LHCN-M2 (cell line): ENCODE results near the gene CCDC78. TPM values are rescaled to one million over a fixed set of nuclear protein-coding genes. Genes with fewer than 3 reads are reported as not detected.

ENCODE experiments used
- DNase-seq: peaks from one replicate; pipeline ENCODE4 v3.0.0-alpha.2; 2012; ENCODE audit warnings: low read depth
- polyA plus RNA-seq: library from polyadenylated mRNA; unstranded; fragments of >200 nt; gene quantifications from one replicate; pipeline ENCODE4 v1.2.1, GENCODE V29; 2012; ENCODE audit warnings: missing spikeins
- total RNA-seq: library from RNA; depleted of rRNA; stranded (reverse); fragments of >200 nt; gene quantifications from 2 replicates; pipeline ENCODE4 v1.2.3, GENCODE V29; 2014; rRNA removed

The CCDC78 gene
- total RNA-seq, result 5.1 and 7.0 TPM in 2 replicates
- 1.5 TPM for polyA plus RNA-seq

DNA sequence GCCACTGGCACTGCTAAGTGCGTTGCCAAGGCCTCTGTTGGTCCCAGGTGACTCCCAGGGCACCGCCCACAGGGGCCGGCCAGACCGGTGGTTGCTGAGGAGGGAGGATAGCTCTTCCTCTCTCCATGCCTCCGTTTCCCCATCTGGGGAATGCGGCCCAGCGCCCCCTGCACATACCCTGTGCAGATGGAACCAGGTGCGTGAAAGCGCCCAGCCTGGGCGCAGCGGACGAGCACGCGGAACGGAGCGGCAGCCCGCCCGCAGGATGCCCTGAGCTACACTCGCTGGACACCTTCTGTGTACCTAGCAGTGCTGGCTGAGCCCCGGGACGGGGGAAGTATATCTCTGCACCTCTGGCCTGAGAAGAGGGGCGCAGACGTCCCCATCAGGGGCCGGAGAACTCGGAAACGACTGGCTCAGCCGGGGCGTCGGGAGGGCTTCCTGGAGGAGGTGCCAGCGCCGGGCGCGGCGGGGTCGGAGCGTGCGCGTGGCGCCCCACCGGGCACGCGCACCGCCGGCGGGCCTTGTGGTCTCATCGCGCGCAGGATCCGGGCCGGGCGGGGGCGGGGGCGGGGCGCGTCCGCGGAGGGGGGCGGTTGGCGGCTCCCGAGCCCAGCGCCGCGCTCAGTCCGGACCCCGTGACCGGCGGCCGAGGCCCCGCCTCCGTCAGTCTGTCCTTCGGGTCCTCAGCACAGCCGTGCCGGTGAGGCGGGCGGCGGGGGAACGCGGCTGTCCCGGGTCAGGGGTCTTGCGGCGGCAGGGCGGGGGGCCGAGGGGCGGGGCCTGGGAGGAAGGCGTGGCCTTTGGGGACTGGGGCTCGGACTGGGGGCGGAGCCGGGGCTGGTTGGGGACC, at the start of gene CCDC78, which contains the start of gene HAGHL:
TSS of gene CCDC78 (minus strand) at position 6 of the 853 bp plus-strand sequence. CDS start 76 bp downstream, outside the sequence.
TSS of gene HAGHL (plus strand) at position 669 of the 853 bp plus-strand sequence. CDS start 404 bp downstream, outside the sequence.
- peak; percentile 44 for DNase-seq

DNA sequence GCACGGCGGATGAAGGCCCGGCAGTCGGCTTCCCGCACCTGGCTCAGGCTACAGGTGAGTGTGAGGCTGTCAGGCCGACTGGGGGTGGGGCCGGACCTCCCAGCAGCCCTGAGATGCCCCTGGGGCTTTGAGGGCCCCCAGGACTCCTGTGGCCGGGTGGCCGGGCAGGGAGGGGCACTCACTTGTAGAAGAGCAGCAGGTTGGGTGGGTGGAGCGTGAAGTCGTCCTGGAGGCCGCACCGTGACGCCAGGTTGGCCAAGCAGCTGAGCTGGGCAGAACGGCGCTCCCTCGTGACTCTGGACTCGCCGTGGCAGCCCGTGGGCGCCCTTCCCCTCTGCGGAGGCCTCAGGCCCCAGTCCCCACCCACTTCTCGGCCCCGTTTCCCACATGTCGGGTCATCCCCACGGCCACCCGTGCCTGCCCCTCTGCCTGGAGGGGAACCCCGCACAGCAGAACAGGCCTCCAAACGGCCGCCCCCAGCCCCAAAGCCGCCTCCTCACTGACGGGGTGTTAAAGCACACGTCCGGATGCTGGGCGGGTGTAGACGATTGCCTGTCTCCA, 49.1 kb upstream of the CCDC78 start:
- DNase-seq, result no peak

DNA sequence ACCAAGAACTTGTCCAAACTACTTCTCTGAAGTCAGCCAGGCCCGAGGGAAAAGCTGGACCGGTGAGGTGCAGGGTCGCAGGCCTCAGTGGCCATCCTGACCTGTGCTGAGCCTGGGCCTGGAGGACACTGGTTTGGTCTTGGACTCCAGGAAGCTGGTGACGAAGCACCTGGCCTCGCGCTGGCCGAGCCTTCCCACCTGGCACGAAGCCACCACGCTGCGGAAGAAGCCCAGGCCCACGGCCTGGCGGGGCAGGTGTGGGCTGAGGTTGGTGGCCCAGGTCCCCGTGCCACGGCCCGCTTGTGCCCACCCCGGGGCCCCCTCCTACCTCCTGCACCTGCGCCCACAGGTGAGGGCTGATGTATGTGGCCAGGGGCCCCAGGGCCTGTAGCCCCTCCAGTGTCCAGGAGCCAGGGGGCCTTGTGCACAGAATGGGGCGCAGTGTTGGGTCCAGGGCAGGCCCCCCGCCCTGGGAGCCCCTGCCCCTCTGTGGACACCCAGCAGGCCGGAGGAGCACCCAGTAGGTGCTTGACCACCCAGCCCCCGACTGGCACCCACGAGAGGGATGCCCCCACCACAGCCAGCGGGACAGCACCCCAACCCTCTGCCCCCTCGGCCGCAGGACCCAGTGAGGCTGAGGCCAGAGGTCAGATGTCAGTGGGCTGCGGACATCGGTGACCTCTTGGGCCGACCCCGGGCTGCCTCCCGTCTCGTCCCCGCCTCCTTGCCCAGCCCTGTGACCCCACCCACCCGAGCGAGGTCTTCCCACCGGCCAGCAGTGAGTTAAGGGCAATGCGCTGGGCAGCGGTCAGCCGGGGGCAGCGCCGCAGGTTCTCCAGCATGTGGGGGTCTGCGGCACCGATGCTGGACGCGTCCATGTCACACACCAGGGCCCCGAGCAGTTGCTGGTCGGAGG, 48.1 kb upstream of the CCDC78 start:
- no peak for DNase-seq

DNA sequence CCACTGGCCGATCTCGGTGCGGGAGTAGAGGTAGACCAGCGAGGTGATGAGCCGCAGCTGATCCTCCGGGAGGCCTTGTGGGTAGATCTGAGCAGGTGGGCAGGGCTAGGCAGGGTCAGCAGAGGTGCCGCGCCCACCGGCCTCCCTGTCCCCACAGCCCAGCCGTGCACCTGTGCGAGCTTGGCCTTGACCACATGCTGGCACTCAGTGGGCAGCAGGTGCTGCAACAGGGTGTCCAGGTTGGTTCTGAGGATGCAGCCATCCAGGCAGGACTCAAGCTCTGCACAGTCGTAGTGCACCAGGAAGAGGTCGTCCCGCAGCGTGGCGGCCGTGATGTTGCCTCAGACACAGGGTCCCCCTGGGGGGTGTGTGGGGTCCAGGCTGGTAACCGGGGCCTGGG, 46.7 kb upstream of the CCDC78 start:
- no peak for DNase-seq

DNA sequence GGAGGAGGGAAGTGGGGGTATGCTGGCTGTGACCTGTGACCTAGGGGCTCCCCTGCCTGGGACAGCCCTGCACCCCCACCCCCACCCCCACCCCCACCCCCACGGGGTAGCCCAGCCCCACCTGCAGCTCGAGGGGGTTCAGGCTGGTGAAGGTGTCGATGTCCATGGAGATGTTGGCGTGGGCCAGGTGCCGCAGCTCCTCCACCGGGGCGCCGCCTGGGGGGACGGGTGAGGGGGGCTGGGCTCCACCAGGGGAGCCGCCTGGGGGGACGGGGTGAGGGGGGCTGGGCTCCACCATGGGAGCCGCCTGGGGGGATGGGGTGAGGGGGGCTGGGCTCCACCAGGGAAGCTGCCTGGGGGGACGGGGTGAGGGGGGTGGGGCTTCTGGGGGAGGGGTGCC, 44.2 kb upstream of the CCDC78 start:
- DNase-seq, result no peak

DNA sequence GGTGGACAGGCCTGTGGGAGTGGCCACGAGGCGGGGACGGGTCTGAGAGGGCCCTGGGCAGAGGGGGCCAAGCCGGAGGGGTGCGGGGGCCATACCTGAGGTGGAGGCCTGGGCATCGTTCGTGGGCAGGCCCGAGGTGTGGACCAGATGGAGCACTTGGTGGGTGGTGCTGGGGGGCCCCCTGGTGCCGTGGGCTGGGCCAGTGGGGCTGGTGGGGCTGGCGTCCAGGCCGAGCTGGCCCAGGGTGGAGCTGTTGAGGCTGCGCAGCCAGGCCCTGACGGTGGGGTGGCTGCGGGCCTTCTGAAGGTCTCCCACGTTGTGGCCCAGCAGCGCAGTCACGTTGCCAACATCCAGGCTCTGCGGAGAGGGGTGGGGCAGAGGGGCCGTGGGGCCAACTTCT, 43.7 kb upstream of the CCDC78 start:
- no peak for DNase-seq

DNA sequence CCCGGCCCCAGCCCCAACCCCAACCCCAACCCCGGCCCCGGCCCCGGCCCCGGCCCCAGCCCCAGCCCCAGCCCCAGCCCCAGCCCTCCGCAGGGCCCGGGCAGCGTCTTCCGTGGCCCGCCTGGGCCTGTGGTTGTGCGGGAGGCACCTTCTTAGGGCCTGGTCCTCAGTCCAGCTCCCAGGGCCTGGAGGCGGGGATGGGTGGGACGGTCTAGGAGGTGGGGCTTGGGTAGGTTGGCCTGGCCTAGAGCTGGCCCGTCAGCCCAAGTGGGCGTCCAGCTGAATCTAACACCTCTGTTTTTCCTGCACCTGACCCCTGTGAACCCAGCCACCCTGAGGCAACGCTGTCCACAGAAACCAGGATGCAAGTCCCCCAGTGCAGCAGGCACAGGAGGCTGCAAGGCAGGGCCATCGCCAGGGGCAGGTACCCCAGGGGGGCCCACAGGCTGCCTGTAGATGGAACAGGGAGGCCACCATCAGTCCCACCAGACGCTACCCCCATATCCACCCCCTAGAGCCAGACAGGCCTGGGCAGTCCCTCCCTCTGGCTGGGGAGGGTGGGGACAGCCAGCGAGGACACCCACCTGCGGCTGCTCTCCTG, 43.0 kb upstream of the CCDC78 start:
- no peak for DNase-seq

DNA sequence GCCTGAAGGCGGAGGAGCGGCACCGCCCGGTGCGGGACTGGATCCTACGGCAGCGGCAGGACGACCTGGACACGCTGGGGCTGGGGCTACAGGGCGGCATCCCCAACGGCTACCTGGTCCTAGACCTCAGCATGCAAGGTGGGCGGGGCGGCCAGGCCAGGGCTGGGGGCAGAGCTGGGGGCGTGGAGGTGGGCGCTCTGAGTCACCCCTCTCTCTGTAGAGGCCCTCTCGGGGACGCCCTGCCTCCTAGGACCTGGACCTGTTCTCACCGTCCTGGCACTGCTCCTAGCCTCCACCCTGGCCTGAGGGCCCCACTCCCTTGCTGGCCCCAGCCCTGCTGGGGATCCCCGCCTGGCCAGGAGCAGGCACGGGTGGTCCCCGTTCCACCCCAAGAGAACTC, 42.2 kb upstream of the CCDC78 start:
- no peak for DNase-seq

DNA sequence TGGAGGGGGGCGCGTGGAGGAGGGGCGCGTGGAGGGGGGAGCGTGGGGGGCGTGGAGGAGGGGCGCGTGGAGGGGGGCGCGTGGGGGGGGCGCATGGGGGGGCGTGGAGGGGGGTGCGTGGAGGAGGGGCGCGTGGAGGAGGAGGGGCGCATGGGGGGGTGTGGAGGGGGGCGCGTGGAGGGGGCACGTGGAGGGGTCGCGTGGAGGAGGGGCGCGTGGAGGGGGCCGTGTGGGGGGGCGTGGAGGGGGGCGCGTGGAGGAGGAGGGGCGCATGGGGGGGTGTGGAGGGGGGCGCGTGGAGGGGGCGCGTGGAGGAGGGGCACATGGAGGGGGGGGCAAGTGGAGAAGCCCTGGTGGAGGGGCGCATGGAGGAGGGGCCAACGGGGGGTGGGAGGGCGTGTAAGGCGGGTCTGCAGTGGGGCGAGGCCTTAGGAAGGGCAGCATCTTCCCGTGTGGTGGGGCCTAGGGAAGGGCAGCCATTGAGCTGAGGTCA, 41.5 kb upstream of the CCDC78 start:
- no peak for DNase-seq

DNA sequence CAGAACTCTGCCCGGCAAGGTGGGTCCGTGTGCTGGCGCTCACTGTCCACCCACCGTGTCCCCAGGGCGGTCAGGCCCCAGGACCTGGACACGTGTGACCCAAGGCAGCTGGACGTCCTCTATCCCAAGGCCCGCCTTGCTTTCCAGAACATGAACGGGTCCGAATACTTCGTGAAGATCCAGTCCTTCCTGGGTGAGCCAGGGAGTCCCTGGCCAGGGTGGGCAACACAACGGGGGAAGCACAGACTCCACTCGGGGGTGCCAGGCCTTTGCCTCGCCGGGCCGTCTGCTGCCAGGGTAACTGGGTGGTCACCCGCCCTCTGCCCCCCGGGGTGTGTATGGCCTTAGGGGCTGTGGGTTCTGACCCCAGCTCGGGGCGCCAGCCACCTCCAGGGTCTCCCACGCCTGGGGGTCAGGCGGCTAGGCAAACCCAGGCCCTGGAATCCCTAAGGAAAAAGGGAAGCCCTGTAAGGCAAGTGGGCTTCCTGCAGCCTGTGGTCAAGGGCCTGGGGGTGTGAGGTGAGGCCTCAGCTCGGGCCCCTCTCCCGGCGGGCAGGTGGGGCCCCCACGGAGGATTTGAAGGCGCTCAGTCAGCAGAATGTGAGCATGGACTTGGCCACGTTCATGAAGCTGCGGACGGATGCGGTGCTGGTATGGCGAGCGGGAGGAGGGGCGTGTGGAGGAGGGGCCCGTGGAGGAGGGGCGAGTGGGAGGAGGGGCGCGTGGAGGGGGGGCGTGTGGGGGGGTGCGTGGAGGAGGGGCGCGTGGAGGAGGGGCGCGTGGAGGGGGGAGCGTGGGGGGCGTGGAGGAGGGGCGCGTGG, 40.8 kb upstream of the CCDC78 start:
- no peak for DNase-seq

DNA sequence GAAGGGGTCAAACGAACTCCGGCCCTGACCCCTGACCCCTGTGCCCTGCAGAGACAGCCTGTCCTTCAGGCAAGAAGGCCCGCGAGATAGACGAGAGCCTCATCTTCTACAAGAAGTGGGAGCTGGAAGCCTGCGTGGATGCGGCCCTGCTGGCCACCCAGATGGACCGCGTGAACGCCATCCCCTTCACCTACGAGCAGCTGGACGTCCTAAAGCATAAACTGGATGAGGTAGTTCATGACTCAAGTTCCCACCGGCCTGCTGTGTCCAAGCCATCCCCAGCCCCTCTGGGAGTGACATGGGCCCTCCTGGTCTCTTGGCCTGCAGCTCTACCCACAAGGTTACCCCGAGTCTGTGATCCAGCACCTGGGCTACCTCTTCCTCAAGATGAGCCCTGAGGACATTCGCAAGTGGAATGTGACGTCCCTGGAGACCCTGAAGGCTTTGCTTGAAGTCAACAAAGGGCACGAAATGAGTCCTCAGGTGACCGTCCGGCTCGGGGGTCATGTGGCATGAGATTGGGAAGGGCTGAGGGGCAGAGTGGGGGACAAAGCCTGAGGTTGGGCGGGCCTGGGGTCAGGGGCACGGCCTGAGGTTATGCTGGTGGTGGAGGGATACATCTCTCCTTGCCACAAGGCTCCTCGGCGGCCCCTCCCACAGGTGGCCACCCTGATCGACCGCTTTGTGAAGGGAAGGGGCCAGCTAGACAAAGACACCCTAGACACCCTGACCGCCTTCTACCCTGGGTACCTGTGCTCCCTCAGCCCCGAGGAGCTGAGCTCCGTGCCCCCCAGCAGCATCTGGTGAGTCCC, 40.0 kb upstream of the CCDC78 start:
- DNase-seq, result no peak

DNA sequence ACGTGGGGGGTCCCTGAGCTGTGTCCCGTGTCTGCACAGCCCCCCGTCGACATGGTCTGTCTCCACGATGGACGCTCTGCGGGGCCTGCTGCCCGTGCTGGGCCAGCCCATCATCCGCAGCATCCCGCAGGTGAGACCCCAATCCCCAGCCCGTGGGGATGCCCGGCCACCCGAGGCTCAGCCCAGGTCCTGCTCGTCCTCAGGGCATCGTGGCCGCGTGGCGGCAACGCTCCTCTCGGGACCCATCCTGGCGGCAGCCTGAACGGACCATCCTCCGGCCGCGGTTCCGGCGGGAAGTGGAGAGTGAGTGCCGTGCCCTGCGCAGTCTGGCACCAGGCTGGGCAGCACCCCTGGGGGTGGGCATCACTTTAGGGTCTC, 39.2 kb upstream of the CCDC78 start:
- no peak for DNase-seq

DNA sequence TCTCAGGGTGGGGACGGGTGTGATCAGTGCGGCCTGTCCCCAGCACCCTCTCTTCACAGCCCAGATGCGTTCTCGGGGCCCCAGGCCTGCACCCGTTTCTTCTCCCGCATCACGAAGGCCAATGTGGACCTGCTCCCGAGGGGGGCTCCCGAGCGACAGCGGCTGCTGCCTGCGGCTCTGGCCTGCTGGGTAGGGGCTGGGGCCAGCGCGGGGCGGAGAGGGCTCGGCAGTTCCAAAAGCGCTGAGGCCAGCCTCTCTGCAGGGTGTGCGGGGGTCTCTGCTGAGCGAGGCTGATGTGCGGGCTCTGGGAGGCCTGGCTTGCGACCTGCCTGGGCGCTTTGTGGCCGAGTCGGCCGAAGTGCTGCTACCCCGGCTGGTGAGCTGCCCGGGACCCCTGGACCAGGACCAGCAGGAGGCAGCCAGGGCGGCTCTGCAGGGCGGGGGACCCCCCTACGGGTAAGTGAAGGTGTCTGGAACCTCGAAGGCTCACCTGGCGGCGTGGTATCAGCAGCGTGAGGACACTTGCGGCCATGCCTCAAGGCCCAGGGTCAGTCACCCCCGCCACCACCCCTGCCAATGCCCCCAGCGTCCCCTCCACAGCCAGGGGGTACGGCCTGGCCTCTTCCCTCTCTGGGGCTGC, 38.7 kb upstream of the CCDC78 start:
- no peak for DNase-seq

DNA sequence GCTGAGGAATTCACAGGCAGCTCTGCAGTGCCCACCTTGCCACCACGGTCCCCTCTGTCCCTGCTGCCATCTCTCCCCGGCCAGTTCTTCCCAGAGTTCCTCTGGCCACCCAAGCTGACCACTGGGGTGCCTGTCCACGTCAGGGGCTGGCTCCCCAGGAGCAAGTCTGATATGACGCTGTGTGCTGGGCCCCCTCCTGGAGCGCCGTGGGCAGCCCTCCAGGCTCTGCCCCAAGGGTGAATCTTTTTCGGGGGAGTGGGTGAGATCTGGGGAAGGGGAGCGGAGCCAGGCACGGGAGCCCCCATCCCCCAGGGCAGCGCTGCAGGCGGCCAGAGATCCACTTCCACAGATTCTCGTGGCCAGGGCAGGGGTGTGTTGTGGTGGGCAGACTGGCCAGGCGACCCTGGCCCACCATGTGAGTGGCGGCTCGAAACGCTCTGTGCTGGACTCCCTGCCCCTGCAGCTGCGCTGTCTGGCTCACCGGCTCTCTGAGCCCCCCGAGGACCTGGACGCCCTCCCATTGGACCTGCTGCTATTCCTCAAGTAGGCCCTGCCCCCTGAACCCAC, 38.0 kb upstream of the CCDC78 start:
- DNase-seq, result no peak

DNA sequence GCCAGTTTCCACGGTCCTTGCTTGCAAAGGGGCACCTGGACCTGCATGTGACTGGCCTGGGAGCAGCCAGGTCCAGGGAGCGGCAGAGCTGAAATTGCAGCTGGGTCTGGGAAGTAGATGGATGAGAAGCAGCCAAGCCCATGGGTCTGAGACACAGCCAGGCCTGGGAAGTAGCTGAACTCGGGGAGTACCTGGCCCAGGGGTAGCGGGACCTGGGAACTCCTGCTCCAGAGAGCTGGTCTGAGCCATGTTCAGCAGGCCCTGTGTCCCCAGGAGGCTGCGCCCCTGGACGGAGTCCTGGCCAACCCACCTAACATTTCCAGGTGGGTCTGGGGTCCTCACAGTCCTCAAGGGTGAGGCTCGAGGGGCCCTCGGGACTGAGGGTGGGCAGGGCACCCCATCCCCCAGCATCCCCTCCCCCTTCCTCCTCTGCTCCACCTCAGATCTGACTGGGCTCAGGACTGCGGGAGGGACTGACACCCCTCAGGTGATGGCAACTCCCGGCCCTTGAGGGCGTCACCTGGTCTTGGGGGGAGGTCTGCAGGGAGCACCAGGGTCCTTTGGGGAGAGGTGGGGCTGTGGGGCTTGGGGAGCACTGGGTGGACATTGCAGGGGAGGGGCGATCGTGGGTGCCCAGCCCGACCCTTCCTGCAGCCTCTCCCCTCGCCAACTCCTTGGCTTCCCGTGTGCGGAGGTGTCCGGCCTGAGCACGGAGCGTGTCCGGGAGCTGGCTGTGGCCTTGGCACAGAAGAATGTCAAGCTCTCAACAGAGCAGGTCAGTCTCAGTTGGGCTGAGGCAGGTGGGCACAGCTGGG, 37.3 kb upstream of the CCDC78 start:
- DNase-seq, result no peak

DNA sequence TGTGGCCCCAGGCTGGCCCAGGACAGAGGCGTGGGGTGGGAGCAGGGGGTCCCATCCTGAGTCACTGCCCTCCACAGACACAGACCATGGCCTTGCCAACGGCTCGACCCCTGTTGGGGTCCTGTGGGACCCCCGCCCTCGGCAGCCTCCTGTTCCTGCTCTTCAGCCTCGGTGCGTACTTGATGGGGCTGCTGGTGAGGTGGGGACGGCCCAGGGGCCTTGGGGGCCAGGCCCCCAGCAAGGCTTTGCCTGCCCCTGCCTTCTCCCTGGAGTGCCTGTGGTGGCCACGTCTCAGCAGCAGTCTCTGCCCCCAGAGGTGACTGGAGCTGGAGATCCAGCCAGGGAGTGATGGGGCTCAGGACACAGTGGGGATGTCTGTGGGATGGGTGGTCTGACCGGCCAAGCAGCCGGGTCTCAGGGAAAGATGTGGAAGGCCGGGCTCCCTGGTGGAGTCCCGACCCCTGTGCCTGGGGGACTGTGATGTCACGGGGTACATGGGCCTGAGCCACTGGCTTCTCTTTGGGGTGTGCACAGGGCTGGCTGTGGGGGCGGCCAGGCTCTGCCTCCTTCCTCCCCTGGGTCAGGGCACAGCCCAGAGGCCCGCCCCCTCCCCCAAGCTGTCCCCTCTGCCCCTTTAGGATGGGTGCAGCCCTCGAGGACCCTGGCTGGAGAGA, 36.5 kb upstream of the CCDC78 start:
- DNase-seq, result no peak
